Activated naive CD8-positive, alpha-beta T cell treated with anti-CD3 and anti-CD28 coated beads, Interleukin-2, amount 50 U/mL, for 16 hours (primary cell): ENCODE data around the gene JMJD6.

Experiments
- DNase-seq: peaks from one replicate; pipeline ENCODE4 v3.0.0-alpha.2; 2020; ENCODE audit warnings: low read depth, low spot score

JMJD6 gene

DNA sequence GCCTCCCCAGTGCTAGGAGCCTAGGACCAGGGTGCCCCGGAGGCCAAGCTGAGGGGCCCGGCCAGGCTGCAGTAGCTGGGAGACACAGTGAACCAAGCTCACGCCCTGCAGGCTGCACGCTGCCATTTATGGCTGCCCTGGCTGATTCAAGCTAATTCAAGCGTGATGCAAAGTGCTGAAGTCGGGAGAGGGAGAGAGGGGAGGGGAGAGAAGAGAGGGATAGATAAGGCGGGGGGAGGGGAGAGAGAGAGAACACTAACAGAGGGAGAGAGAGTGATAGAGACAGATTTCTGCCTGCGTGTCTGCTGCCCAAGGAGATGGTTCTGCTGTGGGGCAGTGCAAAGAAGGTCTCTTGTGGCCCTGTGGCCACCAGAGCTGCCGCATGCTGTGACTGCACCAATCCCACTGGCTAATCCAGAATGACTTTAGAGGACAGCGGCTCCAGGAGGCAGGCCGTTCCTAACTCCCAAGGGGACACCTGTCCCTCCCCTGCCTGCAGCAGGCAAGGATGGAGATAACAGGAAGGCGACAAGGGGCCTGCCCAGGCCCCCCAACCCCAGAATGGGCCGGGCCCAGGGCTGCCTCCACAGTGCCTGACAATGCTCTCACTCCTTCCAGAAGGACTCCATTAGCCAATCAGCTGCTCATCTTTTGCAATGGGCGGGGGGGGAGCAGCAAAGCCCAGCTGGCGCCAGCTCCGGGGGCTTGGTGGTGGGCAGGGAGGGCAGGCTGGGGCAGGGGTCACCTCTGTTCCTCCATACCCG lies 28.5 kb downstream of the JMJD6 start:
- DNase-seq, result no peak

DNA sequence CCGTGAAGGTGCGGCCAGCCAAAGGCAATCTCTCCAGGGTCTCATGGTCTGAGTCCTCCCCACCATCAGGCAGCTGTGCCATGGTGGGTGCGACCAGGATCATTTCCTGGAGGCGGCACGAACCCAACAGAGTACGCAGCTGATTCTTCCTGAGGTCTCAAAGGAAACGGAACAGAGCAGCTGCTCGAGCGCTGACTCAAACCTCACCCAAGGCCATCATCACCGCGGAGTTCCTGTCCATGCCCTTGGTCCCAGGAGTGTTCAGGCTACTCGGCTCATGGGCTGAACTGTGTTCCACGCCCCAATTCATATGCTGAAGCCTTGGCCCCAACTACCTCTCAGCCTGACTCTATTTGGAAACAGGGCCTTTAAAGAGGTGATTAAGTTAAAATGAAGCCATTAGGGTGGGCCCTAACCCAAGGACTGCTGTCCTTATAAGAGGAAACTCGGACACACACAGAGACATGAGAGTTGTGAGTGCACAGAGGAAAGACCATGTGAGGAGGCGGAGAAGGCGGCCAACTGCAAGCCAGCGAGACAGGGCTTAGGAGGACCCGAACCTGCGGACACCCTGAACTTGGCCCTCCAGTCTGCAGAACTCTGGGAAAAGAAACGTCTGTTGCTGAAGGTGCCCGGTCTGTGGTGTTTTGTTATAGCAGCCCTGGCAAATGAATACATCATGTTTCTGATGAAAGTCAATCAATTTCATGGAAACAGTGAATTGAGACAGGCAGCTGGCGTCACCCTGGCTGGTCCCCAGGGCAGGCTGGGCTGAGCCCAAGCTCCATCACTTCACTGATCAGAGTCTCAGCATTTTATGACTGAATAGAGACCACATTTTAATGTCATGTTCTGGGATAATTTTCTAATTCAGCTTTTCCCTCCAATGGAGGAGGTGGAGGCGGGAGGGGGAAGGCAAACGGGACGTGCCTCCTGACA lies 29.4 kb downstream of the JMJD6 start:
- DNase-seq, result no peak

- no peak for DNase-seq
Measured at GRCh38 chr17:76695059-76695831, 31.2 kb downstream of the JMJD6 start.

DNA sequence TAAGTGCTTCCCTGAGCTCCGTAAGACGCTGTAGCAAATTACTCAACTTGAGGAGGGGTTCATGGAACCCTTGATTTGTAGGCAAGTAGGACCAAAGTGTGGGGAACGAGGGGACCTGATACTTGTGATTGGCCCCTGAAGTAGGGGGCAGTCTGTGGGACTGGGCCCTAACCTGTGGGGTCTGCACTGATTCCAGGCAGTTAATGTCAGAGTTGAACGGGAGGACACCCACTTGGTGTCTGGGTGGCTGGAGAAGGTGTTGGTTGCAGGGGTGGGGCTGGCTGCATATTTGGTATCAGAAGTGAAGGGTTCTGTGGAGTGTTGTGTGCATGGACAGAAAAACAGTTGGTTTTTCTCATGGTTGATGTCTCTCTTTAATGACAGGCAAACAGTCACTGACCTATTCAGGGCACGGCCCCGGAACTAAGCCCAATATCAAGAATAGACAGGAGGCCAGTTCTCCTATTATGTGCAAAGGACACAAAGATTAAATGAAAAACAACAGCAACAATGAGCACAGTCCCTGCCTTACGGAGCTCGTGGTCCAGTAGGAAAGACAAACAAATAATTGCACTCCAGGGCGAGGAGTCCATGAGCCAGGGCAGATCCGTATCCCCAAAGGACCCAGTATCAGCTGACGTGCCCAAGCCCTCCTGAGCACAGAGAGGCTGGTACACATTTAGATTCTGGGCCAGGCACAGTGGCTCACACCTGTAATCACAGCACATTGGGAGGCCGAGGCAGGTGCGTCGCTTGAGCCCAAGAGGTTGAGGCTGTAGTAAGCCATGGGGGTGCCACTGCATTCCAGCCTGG lies 34.8 kb downstream of the JMJD6 start:
- DNase-seq, result no peak

- DNase-seq, result no peak
Measured at GRCh38 chr17:76690596-76691280, 35.7 kb downstream of the JMJD6 start.

DNA sequence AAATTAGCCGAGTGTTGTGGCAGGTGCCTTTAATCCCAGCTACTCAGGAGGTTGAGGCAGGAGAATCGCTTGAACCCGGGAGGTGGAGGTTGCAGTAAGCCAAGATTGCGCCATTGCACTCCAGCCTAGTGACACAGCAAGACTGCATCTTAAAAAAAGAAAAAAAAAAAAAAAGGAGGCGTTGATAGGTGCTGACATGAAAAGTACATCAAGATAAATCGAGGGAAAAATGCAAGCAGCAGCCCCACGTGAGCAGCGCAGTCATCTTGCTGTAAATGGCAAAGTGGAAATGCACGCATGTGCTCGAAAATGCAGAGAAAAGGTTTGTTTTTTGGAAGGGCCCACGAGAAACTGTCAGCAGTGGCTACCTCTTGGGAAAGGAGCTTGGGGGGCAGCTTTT lies 36.5 kb downstream of the JMJD6 start:
- no peak for DNase-seq

DNA sequence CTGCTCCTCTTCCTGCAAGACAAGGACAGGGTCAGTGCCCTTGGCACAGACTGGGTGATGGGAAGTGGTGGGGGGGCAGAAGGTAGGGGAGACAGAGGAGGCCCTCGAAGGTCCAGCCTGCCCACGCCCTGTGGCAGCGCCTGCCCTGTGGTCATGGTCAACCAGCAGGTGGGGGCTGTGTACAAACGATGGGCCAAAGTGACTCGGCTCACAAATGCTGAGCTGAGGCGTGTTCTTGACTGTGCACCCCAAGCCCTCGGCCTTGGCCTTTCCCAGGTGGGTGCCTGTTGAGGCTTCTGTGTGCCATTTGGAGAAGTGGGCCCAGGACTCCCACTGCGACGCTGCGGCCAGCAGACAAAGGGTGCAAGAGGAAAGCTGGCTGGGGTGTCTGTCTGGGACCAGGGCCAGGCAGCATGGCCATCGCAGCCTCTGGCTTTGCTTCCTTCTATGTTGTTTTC lies 38.2 kb downstream of the JMJD6 start:
- DNase-seq, result no peak

GRCh38 chr17:76687298-76688164 lies 38.9 kb downstream of the JMJD6 start:
- no peak for DNase-seq

- DNase-seq, result no peak
Measured at GRCh38 chr17:76686538-76687297, 39.7 kb downstream of the JMJD6 start.

DNA sequence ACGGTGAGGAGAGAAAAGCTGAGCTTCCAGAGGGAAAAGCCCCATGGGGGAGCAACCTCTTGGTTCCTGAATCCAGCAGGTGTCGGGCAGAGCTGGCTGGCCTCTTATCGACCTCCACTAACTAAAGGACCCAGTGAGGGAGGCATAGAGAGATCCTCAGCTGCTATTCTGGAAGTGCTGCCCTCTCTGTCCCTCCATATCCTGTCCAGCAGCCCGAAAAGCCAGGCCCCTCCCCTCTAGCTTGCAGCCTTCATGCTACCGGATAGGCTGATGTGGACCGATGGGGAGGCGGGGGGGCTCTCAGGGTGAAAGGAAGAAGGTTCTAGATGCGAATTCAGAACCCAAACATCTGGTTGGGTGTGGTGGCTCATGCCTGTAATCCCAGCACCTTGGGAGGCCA lies 40.6 kb downstream of the JMJD6 start:
- DNase-seq, result no peak

GRCh38 chr17:76685366-76685765 lies 41.0 kb downstream of the JMJD6 start:
- DNase-seq, result no peak

DNA sequence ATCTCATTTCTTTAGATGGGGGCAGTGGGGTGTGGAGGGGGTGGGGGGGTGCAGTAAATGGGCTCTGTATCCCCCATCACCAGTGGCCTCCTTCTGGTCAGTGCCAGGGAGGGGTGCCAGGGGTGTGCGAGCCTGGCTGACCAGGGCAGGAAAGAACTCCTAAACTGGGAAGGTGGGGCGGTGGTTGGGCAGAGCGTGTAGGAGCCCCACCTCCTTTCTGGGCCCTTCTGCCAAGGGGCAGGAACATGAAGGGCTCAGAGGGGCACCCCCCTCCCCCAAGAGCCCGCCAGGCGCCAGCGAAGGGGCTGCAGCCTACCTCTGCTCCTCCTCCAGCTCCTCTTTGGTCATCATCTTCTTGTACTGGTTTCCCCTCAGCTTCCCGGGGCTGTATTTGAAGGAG lies 41.6 kb downstream of the JMJD6 start:
- DNase-seq, result no peak

GRCh38 chr17:76683921-76684745 lies 42.3 kb downstream of the JMJD6 start:
- no peak for DNase-seq

DNA sequence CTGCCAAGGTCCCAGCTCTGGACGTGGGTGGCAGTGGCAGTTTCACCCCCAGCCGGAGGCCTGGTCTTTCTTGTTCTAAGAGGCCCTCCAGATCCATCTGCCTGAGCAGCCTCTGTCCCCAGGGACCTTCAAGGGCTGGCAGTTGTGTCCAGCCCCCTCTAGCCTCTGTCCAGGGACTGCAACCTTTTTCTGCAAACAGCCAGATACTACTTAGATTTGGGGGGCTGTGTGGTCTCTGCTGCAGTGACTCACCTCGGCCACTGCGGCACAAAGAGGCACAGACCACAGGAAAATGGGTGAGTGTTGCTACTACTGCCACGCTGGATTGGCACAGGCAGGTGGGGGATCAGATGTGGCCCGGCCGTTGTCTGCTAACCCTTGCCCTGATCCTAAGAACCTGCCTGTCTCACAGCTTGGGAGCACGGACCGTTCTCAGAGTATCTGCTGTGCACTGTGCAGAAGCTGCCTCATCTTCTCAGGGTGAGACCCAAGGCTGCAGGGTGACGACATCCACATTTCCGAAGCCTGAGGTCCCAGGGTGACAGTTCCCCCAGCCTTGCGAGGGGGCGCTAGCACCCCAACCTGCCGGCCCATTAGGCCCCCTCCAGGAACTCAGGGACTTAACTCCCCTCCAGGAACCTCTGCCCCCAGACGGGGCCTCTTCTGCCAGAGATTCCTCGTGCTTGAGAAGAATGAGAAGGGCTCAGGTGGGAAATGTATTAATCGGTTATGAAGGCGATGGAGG lies 43.2 kb downstream of the JMJD6 start:
- no peak for DNase-seq

DNA sequence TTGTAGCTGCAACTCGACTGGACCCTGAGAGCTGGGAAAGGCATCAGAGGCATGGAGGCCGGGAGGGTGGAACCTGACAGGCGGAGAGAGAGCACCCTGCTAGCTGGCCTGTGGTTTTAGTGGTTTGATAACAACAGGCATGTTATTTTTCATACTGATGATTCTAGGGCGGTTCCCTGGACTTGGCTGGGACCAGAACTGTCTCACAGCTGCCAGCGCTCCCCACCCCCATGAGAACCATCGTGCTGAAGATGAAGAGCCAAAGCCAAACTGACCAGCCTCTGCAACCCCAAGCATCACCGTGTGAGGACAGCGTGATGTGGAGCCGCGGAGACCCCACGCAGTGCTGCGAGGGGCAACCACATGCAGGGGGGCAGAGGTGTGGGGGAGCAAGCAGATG lies 44.1 kb downstream of the JMJD6 start:
- no peak for DNase-seq

DNA sequence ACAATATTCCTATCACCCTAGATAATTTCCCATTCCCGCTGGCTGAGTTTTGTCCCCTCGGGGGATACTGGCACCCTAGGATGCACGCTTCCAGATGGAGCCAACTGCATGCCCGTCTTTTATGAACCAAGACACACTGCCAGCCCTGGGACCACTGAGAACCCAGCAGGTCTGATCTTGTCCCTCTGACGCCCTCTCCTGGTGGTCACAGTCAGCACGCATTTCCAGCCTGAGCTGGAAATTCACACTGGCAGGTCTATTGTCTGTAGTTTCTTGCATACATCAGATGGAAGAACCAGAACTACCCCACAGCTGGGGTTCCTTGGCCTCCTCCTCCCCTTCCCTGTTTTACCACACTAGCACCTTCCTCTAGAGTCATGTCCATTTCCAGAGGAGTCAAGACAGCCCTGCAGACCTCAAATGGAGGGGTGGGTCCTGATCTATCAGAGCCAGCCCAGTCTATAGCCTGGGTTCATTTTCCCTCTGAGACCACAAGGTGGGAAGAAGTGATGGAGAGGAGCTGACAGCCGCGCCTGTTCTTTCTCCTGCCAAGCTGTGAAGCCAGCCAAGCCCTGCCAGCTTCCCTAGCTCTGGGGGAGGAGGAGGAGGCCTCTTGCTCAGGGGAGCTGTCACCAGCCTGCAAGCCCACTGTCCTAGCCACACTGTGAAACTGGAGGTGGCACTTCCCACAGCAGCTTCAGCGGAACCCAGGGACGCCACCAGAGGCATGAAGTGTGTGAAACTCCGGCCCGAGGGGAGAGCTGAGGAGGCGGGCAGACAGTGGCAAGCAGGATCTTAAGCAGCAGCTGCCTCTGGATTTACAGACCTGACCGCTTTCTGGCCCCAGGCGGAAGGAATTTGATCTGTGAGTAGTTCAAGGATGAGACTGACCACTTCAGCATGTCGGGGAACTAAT lies 44.9 kb downstream of the JMJD6 start:
- DNase-seq, result peak; percentile 38
